Renal cortex interstitium (tissue), 15 donors: ENCODE measurements around the gene PSG7. TPM values are rescaled to one million over a fixed set of nuclear protein-coding genes. Genes with fewer than 3 reads are reported as not detected.
"Not testable (repeated sequence)": the region's sequence is repeated elsewhere in the genome, so short reads cannot be mapped to it uniquely, and the experiment has no call there.

ENCODE experiments used
- DNase-seq, 11 donors: peaks; one replicate each; pipeline ENCODE4 v3.0.0-alpha.2; 2013; ENCODE audit warnings: low read depth in 9 of 11, low spot score in 4 of 11; ENCODE audit errors: extremely low read depth in 1 of 11
- long read RNA-seq, 16 experiments: transcript quantifications; one replicate each; lab custom pipeline, GENCODE V29; 2026
- polyA plus RNA-seq, 3 donors: library from polyadenylated mRNA; unstranded; fragments of 120-200 nt; gene quantifications; one replicate each; pipeline ENCODE4 v1.2.1, GENCODE V29; 2013; ENCODE audit not compliant: insufficient read length in 3 of 3

Gene PSG7
- not detected for polyA plus RNA-seq
- long read RNA-seq, donor 1: 0 reads
- long read RNA-seq, donor 2: 0 reads
- long read RNA-seq, donor 3: 0 reads
- long read RNA-seq, donor 4: 0 reads
- long read RNA-seq, donor 5: 0 reads
- long read RNA-seq, donor 6: 0 reads
- long read RNA-seq, donor 7: 0 reads
- long read RNA-seq, donor 8: 0 reads
- long read RNA-seq, donor 9: 0 reads
- long read RNA-seq, donor 10: 0 reads
- long read RNA-seq, donor 11: 0 reads
- long read RNA-seq, donor 12: 0 reads
- long read RNA-seq, donor 13: 0 reads
- long read RNA-seq, donor 14: 0 reads
- long read RNA-seq, donor 15: 0 reads
- long read RNA-seq, donor 16: 0 reads

DNA sequence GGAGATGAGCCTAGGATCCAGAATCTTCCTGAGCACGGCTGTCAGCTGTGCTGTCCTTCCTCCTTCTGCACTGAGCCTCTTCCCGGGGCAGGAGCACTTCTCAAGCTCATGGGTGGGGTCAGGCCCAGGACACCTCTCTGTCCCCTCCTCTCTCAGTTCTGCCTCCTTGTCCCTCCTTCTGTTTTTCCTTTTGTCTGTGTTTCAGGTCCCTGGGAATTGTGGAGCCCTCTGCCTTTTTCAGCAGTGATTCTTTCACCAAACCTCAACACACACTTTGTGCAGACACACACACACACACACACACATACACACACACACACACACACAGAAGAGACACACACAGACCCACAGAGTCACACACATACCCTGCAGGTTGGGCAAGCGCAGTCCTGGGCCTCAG is at the start of gene PSG7:
Gene PSG7 (minus strand): TSS at position 101 of the 400 bp plus-strand sequence. CDS start 131 bp downstream, outside the sequence.
- not testable (repeated sequence) for DNase-seq

DNA sequence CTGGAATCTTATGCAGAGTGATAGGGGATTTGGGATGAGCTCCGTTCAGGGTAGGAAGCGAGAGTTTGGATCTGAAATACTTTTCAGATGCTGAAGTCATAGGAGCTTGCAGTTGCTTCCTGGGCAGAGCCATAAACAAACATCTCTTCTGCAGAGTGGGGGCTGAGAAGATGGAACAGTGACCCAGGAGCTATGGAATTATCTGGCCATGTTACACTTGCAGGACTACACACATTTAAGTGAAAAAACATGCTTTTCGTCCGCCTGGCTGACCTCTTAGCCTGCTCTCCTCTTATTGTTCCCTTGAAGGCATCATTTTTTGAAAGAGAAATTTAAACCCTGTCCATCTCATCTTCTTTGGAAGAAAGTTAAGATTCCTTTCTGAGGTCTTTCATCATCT is 48.6 kb upstream of the PSG7 start:
- no peak for DNase-seq

- DNase-seq: not testable (repeated sequence)
These were observed 45.1 kb upstream of the PSG7 start for GRCh38 chr19:42982111-42982510.

DNA sequence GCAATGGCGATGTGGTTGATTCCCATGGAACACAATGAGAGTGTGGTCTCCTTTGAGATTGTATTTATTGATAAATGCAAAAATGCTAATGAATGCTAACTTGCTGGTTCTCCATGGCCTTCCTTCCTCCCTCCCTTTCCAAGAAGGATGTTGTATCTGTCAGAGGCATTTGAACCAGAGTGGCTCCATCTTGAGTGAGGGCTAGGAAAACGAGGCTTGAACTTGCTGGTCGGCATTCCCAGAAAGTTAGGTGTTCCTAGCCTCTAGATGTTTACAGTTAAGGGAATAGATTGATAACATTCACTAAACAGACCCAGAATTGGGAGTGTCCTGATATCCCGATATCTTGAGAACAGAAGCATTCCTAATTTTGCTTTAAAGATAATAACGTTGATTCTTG is 34.4 kb upstream of the PSG7 start:
- not testable (repeated sequence) for DNase-seq

- DNase-seq: no peak
These were observed 28.2 kb upstream of the PSG7 start for GRCh38 chr19:42965176-42965575.

DNA sequence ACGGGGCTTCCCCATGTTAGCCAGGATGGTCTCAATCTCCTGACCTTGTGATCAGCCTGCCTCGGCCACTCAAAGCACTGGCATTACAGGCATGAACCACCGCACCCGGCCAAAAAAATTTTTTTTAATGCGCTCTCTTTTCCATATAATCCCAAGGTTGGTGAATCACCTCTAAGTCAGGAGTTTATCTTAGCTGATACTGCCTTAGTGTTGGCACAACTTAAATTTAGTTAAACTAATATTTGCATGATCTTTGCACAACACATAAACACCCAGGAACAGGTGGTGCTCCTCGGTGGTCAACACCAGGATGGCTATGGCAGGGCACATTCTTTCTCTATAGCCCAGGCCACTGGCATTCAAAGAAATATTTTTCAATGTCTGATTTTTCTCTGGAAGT is 24.1 kb upstream of the PSG7 start:
- no peak for DNase-seq

DNA sequence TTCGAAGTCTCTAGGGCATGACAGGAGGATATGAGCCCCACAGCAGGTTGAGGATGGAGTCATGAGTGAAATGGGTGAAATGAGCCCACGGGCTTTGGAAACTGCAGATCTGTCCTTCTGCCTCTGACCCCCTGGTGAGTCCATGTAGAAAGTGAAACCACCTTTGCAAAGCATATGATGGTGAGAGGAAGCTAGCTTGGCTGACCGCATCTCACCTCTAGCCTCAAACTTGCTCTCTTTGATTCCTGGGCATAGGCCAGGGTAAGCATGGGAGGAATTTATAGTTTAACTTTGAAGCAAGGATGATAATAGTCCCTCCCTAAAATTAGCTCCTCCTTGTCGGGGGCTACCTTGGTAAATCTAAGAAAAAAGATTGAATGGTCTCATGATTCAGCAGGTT is 15.1 kb upstream of the PSG7 start:
- DNase-seq: not testable (repeated sequence)

DNA sequence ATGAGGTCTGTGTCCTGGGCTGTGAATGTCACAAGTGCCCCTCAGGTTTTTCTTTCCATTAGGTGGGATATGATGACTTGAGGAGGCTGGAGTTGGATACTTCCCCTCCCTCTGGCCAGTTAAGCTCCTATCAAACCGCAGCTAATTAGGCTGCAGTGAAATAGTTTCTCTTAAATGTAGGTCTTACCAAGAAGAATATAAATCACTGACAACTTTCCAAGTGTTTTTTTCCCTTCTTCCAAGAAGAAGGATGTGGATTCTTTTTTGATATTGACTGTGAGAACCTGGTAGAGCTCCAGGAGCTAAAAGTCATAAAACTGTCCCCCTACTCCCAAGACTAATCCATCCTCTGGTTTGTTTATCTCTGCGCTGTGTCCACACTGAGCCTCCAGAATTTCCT is 14.5 kb upstream of the PSG7 start:
- DNase-seq: peak in 1 of 11 donors; percentile 11

GRCh38 chr19:42942187-42942789 is 5.3 kb upstream of the PSG7 start:
- DNase-seq: no peak

DNA sequence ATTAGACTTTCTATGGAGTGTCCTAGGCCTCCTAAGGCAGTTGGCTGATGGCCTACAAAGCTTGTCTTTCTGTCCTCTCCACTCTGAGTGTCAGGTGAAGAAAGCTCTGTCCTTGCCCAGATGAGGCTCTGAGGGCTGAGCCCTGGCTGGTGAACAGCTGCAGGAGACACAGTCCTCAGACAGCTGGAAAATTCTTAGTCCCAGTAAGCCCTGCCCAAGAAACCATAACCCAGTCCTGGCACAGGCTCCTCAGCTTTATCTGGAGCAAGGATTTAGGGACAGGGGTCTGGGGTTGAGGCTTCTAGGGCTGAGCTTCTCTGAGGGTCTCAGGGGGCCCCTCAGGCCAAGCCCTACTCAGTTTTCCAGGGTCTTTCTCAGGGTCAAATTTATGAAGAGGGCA is 2.3 kb downstream of the PSG7 start:
- not testable (repeated sequence) for DNase-seq

DNA sequence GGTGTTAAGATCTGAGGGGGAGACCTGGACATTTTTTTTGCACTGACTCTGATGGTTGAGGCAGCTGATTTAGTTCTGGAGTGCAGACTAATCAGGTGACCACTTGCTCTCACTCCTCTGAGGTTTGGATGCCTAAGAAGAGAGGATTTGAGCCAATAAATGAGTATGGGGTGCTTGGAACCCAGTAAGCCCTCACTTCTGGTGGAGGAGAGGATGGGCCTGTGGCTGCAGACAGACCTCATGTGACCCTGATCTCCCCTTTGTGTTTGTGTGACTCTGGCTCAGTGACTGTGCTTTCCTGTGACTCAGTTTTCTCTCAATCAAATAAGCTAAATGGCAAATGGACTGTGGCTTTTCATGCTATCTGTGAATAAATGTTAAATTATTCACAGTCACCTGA is 2.8 kb downstream of the PSG7 start:
- DNase-seq: not testable (repeated sequence)

- not testable (repeated sequence) for DNase-seq
These were observed 3.6 kb downstream of the PSG7 start for GRCh38 chr19:42933412-42933811.

DNA sequence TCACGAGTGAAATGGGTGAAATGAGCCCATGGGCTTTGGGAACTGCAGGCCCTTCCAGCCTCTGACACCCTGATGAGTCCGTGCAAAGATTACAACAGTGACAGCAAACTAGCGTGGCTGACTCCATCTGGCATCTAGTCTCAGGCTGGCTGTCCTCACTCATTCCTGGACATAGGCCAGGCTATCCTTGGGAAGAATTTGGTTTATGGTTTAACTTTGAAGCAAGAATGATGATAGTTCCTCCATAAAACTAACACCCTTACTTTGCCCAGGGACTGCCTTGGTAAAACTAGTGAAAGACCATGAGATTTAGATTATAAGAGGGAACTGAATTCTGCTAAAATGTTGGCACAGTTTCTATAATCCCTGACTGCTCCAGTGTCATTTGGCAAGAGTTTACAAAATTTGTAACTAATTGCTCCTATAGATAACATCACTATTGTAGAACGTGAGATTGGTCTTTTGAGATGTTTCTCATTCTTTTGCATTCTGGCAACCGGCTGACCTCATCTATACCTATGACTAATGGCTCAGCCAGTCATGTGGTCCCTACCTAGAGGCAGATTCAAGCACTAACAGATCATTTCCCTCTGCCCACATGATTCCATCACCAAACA is 4.4 kb downstream of the PSG7 start:
- DNase-seq: not testable (repeated sequence)

DNA sequence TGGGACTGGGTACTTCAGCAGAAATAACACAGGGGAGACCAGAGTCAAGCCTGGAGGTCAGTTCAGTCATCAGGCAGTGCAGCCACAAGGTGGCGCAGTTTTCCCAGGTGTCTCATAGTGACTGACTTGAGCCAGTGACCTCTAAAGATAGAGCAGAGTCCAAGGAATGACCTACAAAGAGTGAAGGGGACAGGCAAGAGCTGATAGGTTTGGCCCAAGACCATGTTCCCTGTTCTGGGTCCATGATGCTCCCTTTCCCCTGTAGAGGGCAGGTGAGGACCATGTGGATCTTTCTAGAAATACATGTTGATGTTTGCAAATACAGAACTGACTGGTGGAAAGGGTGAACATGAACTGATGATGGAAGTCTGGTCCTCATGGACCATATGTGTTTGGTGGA is 6.8 kb downstream of the PSG7 start:
- DNase-seq: not testable (repeated sequence)

GRCh38 chr19:42928896-42929295 is 8.1 kb downstream of the PSG7 start:
- no peak for DNase-seq

DNA sequence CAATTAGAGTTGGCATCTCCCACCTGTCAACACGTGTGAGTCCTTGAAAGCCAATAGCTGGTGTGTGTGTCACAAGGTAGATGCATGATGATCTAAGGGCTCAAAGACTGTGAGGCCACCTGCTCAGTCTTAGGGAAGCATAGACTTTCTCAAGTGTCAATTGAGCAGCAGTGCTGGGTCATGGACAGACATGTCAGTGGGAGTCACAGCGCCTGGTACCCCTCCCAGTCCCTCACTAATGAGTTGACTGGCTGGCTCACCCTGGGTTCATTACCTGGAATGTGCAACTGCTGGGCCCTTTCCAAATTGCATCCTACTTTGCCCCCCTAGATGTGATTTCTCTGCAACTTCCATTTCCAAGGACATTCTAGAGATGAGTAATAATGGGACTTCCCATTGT is 10.2 kb downstream of the PSG7 start:
- DNase-seq: no peak

- not testable (repeated sequence) for DNase-seq
These were observed 13.9 kb downstream of the PSG7 start for GRCh38 chr19:42923106-42923505.

DNA sequence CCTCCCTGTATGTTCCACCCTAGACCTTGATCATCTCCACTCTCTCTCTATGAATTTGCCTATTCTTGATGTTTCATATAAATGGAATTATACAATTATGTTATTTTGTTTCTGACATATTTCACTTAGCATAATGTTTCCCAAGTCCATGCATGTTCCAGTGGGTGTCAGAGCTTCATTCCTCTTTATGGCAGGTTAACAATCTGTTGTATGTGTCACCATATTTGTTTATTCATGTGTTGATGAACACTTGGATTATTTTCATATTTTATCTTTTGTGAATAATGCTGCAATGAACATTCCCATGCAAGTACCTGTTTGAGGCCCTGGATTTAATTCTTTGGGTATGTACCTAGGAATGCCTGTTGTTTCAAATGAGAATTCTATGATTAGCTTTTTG is 16.0 kb downstream of the PSG7 start:
- not testable (repeated sequence) for DNase-seq

DNA sequence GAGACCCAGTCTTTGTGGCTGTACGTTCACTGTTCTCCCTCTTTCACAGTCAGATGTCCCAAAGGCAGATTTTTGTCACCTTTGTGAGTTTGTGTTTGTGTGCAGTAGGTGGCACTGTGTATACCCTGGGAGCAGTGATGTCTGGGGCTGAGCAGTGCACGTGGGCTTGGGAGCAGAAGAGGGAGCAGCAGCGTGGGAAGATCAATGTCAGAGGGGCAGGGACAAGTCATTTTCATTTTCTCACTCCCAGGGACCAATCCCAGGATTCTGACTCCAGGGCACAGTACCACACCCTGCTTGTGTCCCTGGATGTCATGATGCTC is 17.3 kb downstream of the PSG7 start:
- DNase-seq: no peak

DNA sequence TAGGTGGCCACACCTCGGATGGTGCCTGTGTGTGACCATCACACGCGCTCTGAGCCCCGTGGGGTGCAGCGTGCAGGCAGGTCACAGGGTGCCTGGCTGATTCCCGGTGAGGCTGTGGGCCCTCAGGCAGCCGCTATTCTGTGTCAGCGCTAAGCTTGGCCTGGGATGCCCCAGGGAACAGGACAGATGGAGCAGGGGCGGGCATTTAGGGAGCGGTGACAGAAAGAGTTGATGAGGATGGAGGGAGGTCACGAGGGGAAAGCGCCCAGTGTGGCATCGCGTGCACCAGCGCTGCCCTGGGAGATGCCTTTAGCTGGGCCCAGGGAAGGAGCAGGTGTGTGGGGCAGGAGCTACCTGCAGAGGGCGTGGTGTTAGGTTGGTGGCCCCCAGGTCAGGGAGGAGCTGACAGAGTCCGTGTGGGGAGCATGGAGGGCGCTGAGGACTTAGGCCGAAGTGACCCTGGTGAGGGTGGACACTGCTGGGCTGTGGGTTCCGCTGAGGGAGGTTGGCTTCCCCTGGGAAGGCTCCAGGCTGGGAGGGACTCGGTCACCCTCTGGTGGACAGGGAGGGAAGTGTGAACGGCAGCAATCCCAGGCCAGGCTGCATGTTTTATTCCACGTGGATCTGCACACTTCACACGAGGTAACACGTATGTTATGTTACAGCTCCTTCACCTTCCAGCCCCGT is 17.8 kb downstream of the PSG7 start:
- DNase-seq: not testable (repeated sequence)
